Subcutaneous abdominal adipose tissue (tissue), 5 donors: Measurements from ENCODE around the gene HOXB9.

Source experiments
- H3K27ac ChIP-seq: one replicate; pipeline ENCODE4 v1.7.0; 2013; ENCODE audit warnings: low read depth, mild to moderate bottlenecking, inconsistent platforms, low read length, moderate library complexity
- H3K27me3 ChIP-seq, 5 donors: one replicate each; pipeline ENCODE4 v1.7.0; 2013; ENCODE audit warnings: low read length in 5 of 5, inconsistent platforms in 1 of 5; ENCODE audit not compliant: control insufficient read depth in 5 of 5, insufficient read depth in 4 of 5
- H3K36me3 ChIP-seq, 5 donors: one replicate each; pipeline ENCODE4 v1.7.0; 2013; ENCODE audit warnings: low read length in 5 of 5; ENCODE audit not compliant: control insufficient read depth in 5 of 5, insufficient read depth in 5 of 5
- H3K4me1 ChIP-seq, 5 donors: one replicate each; pipeline ENCODE4 v1.7.0; 2013; ENCODE audit warnings: low read length in 5 of 5, mild to moderate bottlenecking in 3 of 5, moderate library complexity in 1 of 5; ENCODE audit not compliant: control insufficient read depth in 5 of 5, insufficient read depth in 5 of 5
- H3K4me3 ChIP-seq, 5 donors: one replicate each; pipeline ENCODE4 v1.7.0; 2013; ENCODE audit warnings: low read length in 5 of 5, low read depth in 1 of 5
- H3K9ac ChIP-seq, 5 donors: one replicate each; pipeline ENCODE4 v1.7.0; 2013; ENCODE audit warnings: low read length in 5 of 5, mild to moderate bottlenecking in 4 of 5, moderate library complexity in 3 of 5
- H3K9me3 ChIP-seq, 5 donors: one replicate each; pipeline ENCODE4 v1.7.0; 2013; ENCODE audit warnings: low read length in 5 of 5; ENCODE audit not compliant: control insufficient read depth in 5 of 5
- donor health status: healthy.
- donor health status: healthy.
- donor health status: healthy.
- donor health status: healthy.
- donor health status: healthy.

HOXB9 gene

DNA sequence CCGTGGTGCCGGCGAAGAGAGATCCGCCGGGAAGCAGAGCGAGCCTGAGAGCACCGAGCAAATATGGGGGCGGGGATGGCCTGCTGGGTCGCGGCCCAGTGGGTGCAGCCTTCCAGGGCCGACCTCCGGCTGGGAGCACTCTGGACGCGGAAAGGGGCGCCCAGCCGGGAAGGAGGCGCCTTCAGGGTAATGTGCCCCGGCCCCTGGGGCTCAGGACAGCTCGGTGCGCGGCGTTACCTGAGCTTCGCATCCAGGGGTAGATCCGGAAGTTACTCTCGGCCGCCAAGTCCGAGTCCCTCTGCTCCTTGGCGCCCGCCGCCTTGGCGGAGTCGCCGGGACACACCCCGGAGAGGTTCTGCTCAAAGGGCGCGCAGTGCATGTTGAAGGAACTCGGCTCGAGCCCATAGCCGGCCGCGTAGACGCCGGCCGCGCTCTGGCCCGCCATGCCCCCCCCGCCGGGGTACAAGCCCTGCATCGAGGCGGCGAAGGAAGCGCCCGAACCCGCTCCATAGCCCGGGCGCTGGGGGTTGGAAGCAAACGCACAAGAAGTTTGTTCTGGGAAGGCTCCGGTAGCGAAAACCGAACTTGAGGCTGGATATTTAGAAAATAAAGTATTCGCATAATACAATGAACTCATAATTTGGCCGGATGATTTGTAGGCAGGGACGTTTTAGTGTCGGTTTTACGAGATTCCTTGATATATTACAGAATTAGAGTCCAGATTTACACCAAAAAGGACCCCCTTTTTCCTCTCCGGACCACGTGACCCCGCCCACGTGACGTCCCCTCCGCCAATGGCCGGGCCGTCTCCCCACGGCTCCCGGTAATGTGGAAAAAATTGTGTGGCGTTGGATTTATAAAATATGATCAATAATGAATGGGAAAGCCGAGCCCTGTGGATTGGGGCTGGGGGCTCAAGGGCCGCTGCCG lies 15.6 kb downstream of the HOXB9 start, which contains the start of gene HOXB7:
Gene HOXB7 (minus strand): TSS at position 736 of the 930 bp plus-strand sequence. CDS start 99 bp downstream, at position 637.
- H3K36me3 ChIP-seq: peaks cover 0 to 4% (median 0%) of the 10 kb centered on the region in 5 donors
- H3K4me3 ChIP-seq: peak within 1 kb of the TSS; percentile 79 to 89 (median 85)
- no peaks in the 10 kb centered on the region for H3K9me3 ChIP-seq
- H3K9ac ChIP-seq: peak within 1 kb of the TSS; percentile 44 to 83 (median 79)
- peaks cover 0 to 53% (median 42%) of the 10 kb centered on the region in 5 donors for H3K4me1 ChIP-seq
- H3K27ac ChIP-seq: peak within 1 kb of the TSS; percentile 70
- H3K27me3 ChIP-seq: peaks cover 0 to 7% (median 4%) of the 10 kb centered on the region in 5 donors

GRCh38 chr17:48609759-48610281 lies 16.3 kb downstream of the HOXB9 start:
- Histone ChIP-seq H3K27me3 (peaks cover 0 to 4% (median 3%) of the 10 kb centered on the region in 5 donors), H3K9ac (peak overlapping the region in 4 of 5 donors; percentile 79 to 83 (median 79)), H3K4me3 (peak overlapping the region; percentile 72 to 89 (median 85)), H3K27ac (peak overlapping the region; percentile 70), H3K9me3 (no peaks in the 10 kb centered on the region), H3K36me3 (peaks cover 0 to 4% (median 0%) of the 10 kb centered on the region in 5 donors), H3K4me1 (peaks cover 0 to 60% (median 48%) of the 10 kb centered on the region in 5 donors)

DNA sequence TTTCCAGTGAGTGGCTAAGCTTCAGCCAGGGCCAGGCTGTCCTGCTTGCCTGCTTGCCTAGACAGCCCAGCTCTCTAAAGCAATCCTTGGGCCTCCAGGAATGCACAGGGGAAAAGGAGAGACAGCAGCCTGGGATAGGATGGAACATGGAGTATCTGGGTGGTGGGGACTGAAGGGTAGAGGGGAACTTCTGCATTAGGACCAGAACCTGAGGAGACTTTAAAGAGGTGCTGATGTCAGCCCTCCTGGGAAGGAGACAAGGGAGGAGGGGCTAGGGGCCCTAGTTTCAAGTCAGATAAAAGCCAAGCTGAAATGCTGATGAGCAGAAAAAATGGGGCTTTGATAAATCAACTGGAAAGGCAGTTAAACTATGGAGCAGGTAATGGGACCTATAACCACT lies 17.1 kb downstream of the HOXB9 start:
- no peaks in the 10 kb centered on the region for H3K9me3 ChIP-seq
- H3K4me1 ChIP-seq: peaks cover 0 to 60% (median 49%) of the 10 kb centered on the region in 5 donors
- H3K27me3 ChIP-seq: peaks cover 0 to under 1% (median 0%) of the 10 kb centered on the region in 5 donors
- no peak overlapping the region for H3K27ac ChIP-seq
- H3K4me3 ChIP-seq: peak overlapping the region in 2 of 5 donors; percentile 72 to 79
- H3K9ac ChIP-seq: peak overlapping the region in 1 of 5 donors; percentile 4
- peaks cover 0 to 4% (median 0%) of the 10 kb centered on the region in 5 donors for H3K36me3 ChIP-seq

DNA sequence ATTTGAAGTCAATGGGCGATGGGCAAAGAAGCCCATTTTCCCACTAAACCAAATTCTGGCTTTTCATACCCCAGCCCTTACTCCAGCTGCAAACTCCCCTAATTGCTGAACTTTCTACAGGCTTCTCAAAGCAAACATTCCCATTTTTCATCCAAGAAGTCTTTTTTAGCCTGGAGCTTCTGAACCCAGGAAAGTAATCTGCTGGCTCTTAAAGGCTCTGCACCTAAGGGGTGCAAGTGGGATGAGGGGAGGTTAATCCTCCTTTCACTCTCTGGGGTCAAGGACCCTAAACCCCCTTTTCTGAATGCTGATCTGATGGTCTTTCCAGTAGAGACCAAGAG lies 17.7 kb downstream of the HOXB9 start:
- H3K27ac ChIP-seq: no peak overlapping the region
- H3K36me3 ChIP-seq: peaks cover 0 to 4% (median 0%) of the 10 kb centered on the region in 5 donors

GRCh38 chr17:48606892-48607614 lies 19.1 kb downstream of the HOXB9 start:
- Histone ChIP-seq H3K9me3 (no peaks in the 10 kb centered on the region), H3K4me1 (peaks cover 0 to 66% (median 52%) of the 10 kb centered on the region in 5 donors), H3K27me3 (no peaks in the 10 kb centered on the region), H3K36me3 (peaks cover 0 to 4% (median 0%) of the 10 kb centered on the region in 5 donors), H3K4me3 (no peak overlapping the region), H3K27ac (no peak overlapping the region), H3K9ac (no peak overlapping the region)

More for the DNA sequence above, 17.7 kb downstream of the HOXB9 start:
- H3K9me3 ChIP-seq: no peaks in the 10 kb centered on the region
- no peak overlapping the region for H3K4me3 ChIP-seq
- peak overlapping the region in 1 of 5 donors; percentile 4 for H3K9ac ChIP-seq
- peaks cover 0 to 60% (median 46%) of the 10 kb centered on the region in 5 donors for H3K4me1 ChIP-seq
- H3K27me3 ChIP-seq: no peaks in the 10 kb centered on the region

GRCh38 chr17:48605991-48606891 lies 19.9 kb downstream of the HOXB9 start:
- Histone ChIP-seq H3K27me3 (no peaks in the 10 kb centered on the region), H3K27ac (peak overlapping the region; percentile 9), H3K36me3 (peaks cover 0 to 4% (median 0%) of the 10 kb centered on the region in 5 donors), H3K9me3 (no peaks in the 10 kb centered on the region), H3K9ac (no peak overlapping the region), H3K4me1 (peaks cover 0 to 66% (median 54%) of the 10 kb centered on the region in 5 donors), H3K4me3 (peak overlapping the region in 1 of 5 donors; percentile 83)

GRCh38 chr17:48605409-48605919 lies 20.7 kb downstream of the HOXB9 start:
- no peaks in the 10 kb centered on the region for H3K27me3 ChIP-seq
- H3K36me3 ChIP-seq: peaks cover 0 to 4% (median 0%) of the 10 kb centered on the region in 5 donors
- peaks cover 0 to 62% (median 54%) of the 10 kb centered on the region in 5 donors for H3K4me1 ChIP-seq
- peak overlapping the region in 3 of 5 donors; percentile 21 to 83 (median 79) for H3K9ac ChIP-seq
- H3K27ac ChIP-seq: peak overlapping the region; percentile 83
- H3K9me3 ChIP-seq: no peaks in the 10 kb centered on the region
- peak overlapping the region; percentile 81 to 92 (median 83) for H3K4me3 ChIP-seq

GRCh38 chr17:48604770-48605329 lies 21.3 kb downstream of the HOXB9 start, which contains the start of gene HOXB6:
TSS of gene HOXB6 (minus strand) at chr17:48604986. CDS start at chr17:48598150, 6,836 bp downstream.
- H3K9me3 ChIP-seq: no peaks in the 10 kb centered on the region
- H3K9ac ChIP-seq: peak within 1 kb of the TSS; percentile 71 to 85 (median 83)
- H3K4me3 ChIP-seq: peak within 1 kb of the TSS; percentile 81 to 92 (median 83)
- H3K36me3 ChIP-seq: peaks cover 0 to 4% (median 0%) of the 10 kb centered on the region in 5 donors
- H3K4me1 ChIP-seq: peaks cover 0 to 55% (median 52%) of the 10 kb centered on the region in 5 donors
- H3K27me3 ChIP-seq: no peaks in the 10 kb centered on the region
- peak within 1 kb of the TSS; percentile 83 for H3K27ac ChIP-seq
